Measurements from ENCODE around the gene RAB3GAP1.

DNA sequence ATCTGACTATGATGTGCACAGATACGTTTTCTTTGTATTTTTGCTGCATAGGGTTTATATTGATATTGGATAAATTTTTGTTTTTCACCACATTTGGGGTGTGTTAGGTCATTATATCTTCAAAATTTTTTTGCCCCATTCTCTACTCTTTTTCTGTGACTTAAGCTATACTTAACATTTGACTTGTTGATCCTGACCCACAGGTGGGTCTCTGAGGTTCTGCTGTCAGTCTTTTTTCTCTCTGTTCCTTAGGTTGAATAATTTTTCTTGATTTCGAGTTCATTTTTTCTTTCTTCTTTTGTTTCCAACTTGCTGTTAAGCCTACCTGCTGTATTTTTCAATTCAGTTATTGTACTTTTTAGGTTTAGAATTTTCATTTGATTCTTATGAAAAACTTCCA is 12.1 kb downstream of the RAB3GAP1 start:
- TF ChIP-seq, protein P1, sequence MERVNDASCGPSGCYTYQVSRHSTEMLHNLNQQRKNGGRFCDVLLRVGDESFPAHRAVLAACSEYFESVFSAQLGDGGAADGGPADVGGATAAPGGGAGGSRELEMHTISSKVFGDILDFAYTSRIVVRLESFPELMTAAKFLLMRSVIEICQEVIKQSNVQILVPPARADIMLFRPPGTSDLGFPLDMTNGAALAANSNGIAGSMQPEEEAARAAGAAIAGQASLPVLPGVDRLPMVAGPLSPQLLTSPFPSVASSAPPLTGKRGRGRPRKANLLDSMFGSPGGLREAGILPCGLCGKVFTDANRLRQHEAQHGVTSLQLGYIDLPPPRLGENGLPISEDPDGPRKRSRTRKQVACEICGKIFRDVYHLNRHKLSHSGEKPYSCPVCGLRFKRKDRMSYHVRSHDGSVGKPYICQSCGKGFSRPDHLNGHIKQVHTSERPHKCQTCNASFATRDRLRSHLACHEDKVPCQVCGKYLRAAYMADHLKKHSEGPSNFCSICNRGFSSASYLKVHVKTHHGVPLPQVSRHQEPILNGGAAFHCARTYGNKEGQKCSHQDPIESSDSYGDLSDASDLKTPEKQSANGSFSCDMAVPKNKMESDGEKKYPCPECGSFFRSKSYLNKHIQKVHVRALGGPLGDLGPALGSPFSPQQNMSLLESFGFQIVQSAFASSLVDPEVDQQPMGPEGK (CRISPR knock-in tag; IDR thresholded peaks at IDR 0.05; ENCODE audit: borderline replicate concordance): no peak
- TF ChIP-seq ZNF565 (CRISPR knock-in tag; conservative IDR thresholded peaks at IDR 0.05; ENCODE audit: low read depth) (no peak), ARNTL (CRISPR knock-in tag; IDR thresholded peaks at IDR 0.05; ENCODE audit: borderline replicate concordance, low read depth) (no peak), TCF4 (CRISPR knock-in tag; IDR thresholded peaks at IDR 0.05; ENCODE audit: borderline replicate concordance) (no peak), RARB (CRISPR knock-in tag; IDR thresholded peaks at IDR 0.05) (no peak), SNAI2 (CRISPR knock-in tag; IDR thresholded peaks at IDR 0.05) (no peak), ZFP3 (CRISPR knock-in tag; IDR thresholded peaks at IDR 0.05) (no peak), ZC3H10 (CRISPR knock-in tag; IDR thresholded peaks at IDR 0.05) (no peak)
- TF ChIP-seq, protein P2, sequence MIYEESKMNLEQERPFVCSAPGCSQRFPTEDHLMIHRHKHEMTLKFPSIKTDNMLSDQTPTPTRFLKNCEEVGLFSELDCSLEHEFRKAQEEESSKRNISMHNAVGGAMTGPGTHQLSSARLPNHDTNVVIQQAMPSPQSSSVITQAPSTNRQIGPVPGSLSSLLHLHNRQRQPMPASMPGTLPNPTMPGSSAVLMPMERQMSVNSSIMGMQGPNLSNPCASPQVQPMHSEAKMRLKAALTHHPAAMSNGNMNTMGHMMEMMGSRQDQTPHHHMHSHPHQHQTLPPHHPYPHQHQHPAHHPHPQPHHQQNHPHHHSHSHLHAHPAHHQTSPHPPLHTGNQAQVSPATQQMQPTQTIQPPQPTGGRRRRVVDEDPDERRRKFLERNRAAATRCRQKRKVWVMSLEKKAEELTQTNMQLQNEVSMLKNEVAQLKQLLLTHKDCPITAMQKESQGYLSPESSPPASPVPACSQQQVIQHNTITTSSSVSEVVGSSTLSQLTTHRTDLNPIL (CRISPR knock-in tag; IDR thresholded peaks at IDR 0.05; ENCODE audit: low read depth): no peak
